ENCODE measurements around the gene DRAM2. TPM values are rescaled to one million over a fixed set of nuclear protein-coding genes. Genes with fewer than 3 reads are reported as not detected.

The DRAM2 gene
- total RNA-seq = 100 to 1,000 TPM in 1 of 4 donors, 10 to 100 TPM in 3; 26.5 to 105 (median 51.7) TPM

- peak; percentile 96 for DNase-seq
- H3K36me3 ChIP-seq = no peaks in the 10 kb centered on the region
- intact Hi-C loops (cut with DNase I) = no loop called here
- peak within 1 kb of the TSS; percentile 68 to 92 (median 80) for H3K27ac ChIP-seq
- peak within 1 kb of the TSS; percentile 44 to 73 (median 66) for H3K4me3 ChIP-seq (replicated peaks in 1 of 3)
- TF ChIP-seq CTCF (IDR thresholded peaks at IDR 0.05) (no peak), POLR2A (IDR thresholded peaks at IDR 0.05) (peak in 1 of 2 donors; percentile 74)
- 1% methylated on average over 23 to 46 of the region's 68 CpGs for WGBS, 2 donors
- H3K4me1 ChIP-seq = peaks cover 9 to 14% of the 10 kb centered on the region in 2 donors
- no peaks in the 10 kb centered on the region for H3K9me3 ChIP-seq
- H3K27me3 ChIP-seq = no peaks in the 10 kb centered on the region
Observed at GRCh38 chr1:111139956-111140679, at the start of gene DRAM2, which contains the start of gene CEPT1. DRAM2 (minus strand) TSS chr1:111140093; CDS start chr1:111131554, 8,539 bp downstream. CEPT1 (plus strand) TSS chr1:111140223; CDS start chr1:111147715, 7,492 bp downstream.

- peaks cover 18 to 39% of the 10 kb centered on the region in 2 donors for H3K36me3 ChIP-seq
- H3K27me3 ChIP-seq = no peaks in the 10 kb centered on the region
- no peaks in the 10 kb centered on the region for H3K4me1 ChIP-seq
- TF ChIP-seq POLR2A (IDR thresholded peaks at IDR 0.05) = no peak
- TF ChIP-seq CTCF (IDR thresholded peaks at IDR 0.05) = no peak
- no peaks in the 10 kb centered on the region for H3K9me3 ChIP-seq
- H3K4me3 ChIP-seq (replicated peaks in 1 of 3) = no peak overlapping the region
- H3K27ac ChIP-seq = no peak overlapping the region
- intact Hi-C loops (cut with DNase I) = no loop called here
- DNase-seq = no peak
Observed at GRCh38 chr1:111184663-111185062, 44.8 kb upstream of the DRAM2 start.

DNA sequence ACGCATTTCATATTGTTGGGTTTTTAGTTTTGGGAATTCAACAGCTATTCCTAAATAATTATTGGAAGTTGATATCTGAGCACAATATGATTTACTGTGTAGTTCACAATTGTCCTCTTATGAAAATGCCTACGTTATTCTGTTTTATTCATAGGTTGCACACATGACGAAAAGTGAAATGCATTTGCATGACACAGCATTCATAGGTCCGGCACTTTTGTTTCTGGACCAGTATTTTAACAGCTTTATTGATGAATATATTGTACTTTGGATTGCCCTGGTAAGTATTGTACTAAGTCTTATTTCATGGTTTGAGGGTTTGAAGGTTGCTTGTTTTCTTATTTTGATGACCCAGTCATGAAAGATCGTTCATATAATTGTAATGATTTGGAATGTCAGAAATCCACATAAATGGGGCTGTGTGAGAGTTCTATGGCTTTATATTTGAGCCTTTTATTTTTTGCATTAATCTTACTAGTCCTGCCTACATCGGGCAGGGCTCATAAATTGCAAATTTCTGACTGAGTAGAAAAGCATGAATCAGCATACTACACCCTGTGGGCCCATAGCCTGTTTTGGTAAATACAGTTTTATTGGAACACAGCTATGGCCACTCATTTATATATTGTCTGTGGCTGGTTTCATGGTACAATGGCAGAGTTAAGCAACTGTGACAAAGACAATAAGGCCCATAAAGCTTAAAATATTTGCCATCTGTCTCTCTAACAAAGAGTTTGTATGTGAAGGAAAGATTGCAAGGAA, 43.6 kb upstream of the DRAM2 start:
- TF ChIP-seq POLR2A (IDR thresholded peaks at IDR 0.05) (no peak), CTCF (IDR thresholded peaks at IDR 0.05) (no peak)
- 96% methylated on average over 6 of the region's 6 CpGs for WGBS, 2 donors
- Histone ChIP-seq H3K36me3 (peaks cover 18 to 39% of the 10 kb centered on the region in 2 donors), H3K27ac (no peak overlapping the region), H3K27me3 (no peaks in the 10 kb centered on the region), H3K4me1 (no peaks in the 10 kb centered on the region), H3K4me3 (replicated peaks in 1 of 3) (no peak overlapping the region), H3K9me3 (no peaks in the 10 kb centered on the region)
- intact Hi-C loops (cut with DNase I) = no loop called here
- DNase-seq = no peak

- Histone ChIP-seq H3K9me3 (no peaks in the 10 kb centered on the region), H3K27ac (no peak overlapping the region), H3K4me3 (replicated peaks in 1 of 3) (no peak overlapping the region), H3K36me3 (peaks cover 11 to 28% of the 10 kb centered on the region in 2 donors), H3K4me1 (no peaks in the 10 kb centered on the region), H3K27me3 (no peaks in the 10 kb centered on the region)
- intact Hi-C loops (cut with DNase I) = no loop called here
- DNase-seq = no peak
- WGBS, 2 donors = 96 to 97% methylated on average over 2 of the region's 2 CpGs
- TF ChIP-seq CTCF (IDR thresholded peaks at IDR 0.05) (no peak), POLR2A (IDR thresholded peaks at IDR 0.05) (no peak)
Observed at GRCh38 chr1:111182052-111182451, 42.2 kb upstream of the DRAM2 start.
